B cell (primary cell): ENCODE results near the gene OLFML1. TPM values are rescaled to one million over a fixed set of nuclear protein-coding genes. Genes with fewer than 3 reads are reported as not detected.

Experiments used
- ATAC-seq: fragments of 200-7000 bp; cut with Tn5 transposase; one replicate; pipeline ENCODE4 v1.10.0; 2021; ENCODE audit warnings: low read depth, mild to moderate bottlenecking, moderate number of reproducible peaks, moderate library complexity
- CTCF ChIA-PET: fragments of 350-600 bp; sonication (Branson Sonifier 250); formaldehyde crosslinking; loops from one replicate; lab custom pipeline; 2021; ENCODE audit warnings: antibody characterized with exemption, inconsistent platforms; lab: Charles Lee
- POLR2A ChIA-PET: fragments of 350-600 bp; sonication (Branson Sonifier 250); formaldehyde crosslinking; loops from one replicate; lab custom pipeline; 2021; ENCODE audit warnings: antibody characterized with exemption; lab: Charles Lee
- DNase-seq: peaks from one replicate; pipeline ENCODE4 v3.0.0; 2013
- H2AFZ ChIP-seq: 2 replicates; pipeline ENCODE4 v1.6.1; 2012; ENCODE audit warnings: mild to moderate bottlenecking, low read depth, low read length; ENCODE audit not compliant: insufficient read depth, poor library complexity, severe bottlenecking
- H3K27ac ChIP-seq, 2 donors: 1 replicate in 1 of 2; 2 replicates in 1 of 2; pipeline ENCODE4 v1.5.1; 2012 to 2013; ENCODE audit warnings: low read length in 2 of 2, mild to moderate bottlenecking in 2 of 2, moderate library complexity in 1 of 2
- H3K27me3 ChIP-seq, 4 experiments: fragments of 200-600 bp in 1 of 4; sonication (generic) in 1 of 4; replicated peaks in 1 of 4; 1 replicate in 2 of 4; 2 replicates in 2 of 4; pipeline versions ENCODE4 v1.6.1 to v1.7.0; 2013 to 2016; ENCODE audit warnings: low read length in 3 of 4, mild to moderate bottlenecking in 2 of 4, mixed read lengths in 1 of 4, moderate library complexity in 1 of 4; ENCODE audit not compliant: insufficient read depth in 4 of 4, control insufficient read depth in 3 of 4; ENCODE audit errors: control extremely low read depth in 1 of 4
- H3K36me3 ChIP-seq, 2 experiments: replicated peaks in 1 of 2; 1 replicate in 1 of 2; 2 replicates in 1 of 2; pipeline versions ENCODE4 v1.6.1 to v1.7.1; 2013; ENCODE audit warnings: low read length in 1 of 2; ENCODE audit not compliant: insufficient read depth in 2 of 2, control insufficient read depth in 1 of 2; ENCODE audit errors: control extremely low read depth in 1 of 2, extremely low read depth in 1 of 2
- H3K4me1 ChIP-seq, 2 donors: fragments of 200-600 bp in 1 of 2; sonication (generic) in 1 of 2; 1 replicate in 1 of 2; 2 replicates in 1 of 2; pipeline versions ENCODE4 v1.5.1 to v1.6.1; 2013 to 2017; ENCODE audit warnings: low read length in 2 of 2; ENCODE audit not compliant: control insufficient read depth in 2 of 2, insufficient read depth in 2 of 2
- H3K4me2 ChIP-seq: replicated peaks from 2 replicates; pipeline ENCODE3; 2012; ENCODE audit warnings: mild to moderate bottlenecking, low read depth, low read length; ENCODE audit not compliant: poor library complexity, severe bottlenecking
- H3K4me3 ChIP-seq, 5 experiments: fragments of 200-600 bp in 1 of 5; sonication (generic) in 1 of 5; 1 replicate in 3 of 5; 2 replicates in 2 of 5; pipeline versions ENCODE4 v1.5.1 to v1.7.0; 2011 to 2016; ENCODE audit warnings: low read length in 4 of 5, mild to moderate bottlenecking in 4 of 5, low read depth in 2 of 5, control low read depth in 1 of 5, moderate library complexity in 1 of 5; ENCODE audit not compliant: insufficient read depth in 1 of 5; ENCODE audit errors: control extremely low read depth in 1 of 5, extremely low read depth in 1 of 5
- H3K79me2 ChIP-seq: fragments of 200-600 bp; sonication (generic); one replicate; pipeline ENCODE4 v1.6.0; 2016; ENCODE audit warnings: low read length; ENCODE audit not compliant: control insufficient read depth, insufficient read depth
- H3K9ac ChIP-seq: fragments of 200-600 bp; sonication (generic); 2 replicates; pipeline ENCODE4 v1.6.1; 2017; ENCODE audit warnings: mild to moderate bottlenecking, low read length, moderate library complexity
- H3K9me3 ChIP-seq, 3 donors: one replicate each; pipeline versions ENCODE4 v1.6.1 to v1.7.1; 2013; ENCODE audit warnings: low read length in 2 of 3; ENCODE audit not compliant: control insufficient read depth in 2 of 3, insufficient read depth in 1 of 3; ENCODE audit errors: control extremely low read depth in 1 of 3
- H4K20me1 ChIP-seq: 2 replicates; pipeline ENCODE4 v1.6.0; 2012; ENCODE audit warnings: mild to moderate bottlenecking, low read length; ENCODE audit not compliant: insufficient read depth, control insufficient read depth, poor library complexity, severe bottlenecking
- H3K27ac Mint-ChIP-seq: one replicate; pipeline ENCODE4 v1.8.0; 2021; ENCODE audit warnings: mixed read lengths
- H3K27me3 Mint-ChIP-seq: one replicate; pipeline ENCODE4 v1.8.0; 2021; ENCODE audit warnings: mixed read lengths
- H3K4me1 Mint-ChIP-seq: one replicate; pipeline ENCODE4 v1.8.0; 2021; ENCODE audit warnings: mixed read lengths
- H3K4me3 Mint-ChIP-seq: one replicate; pipeline ENCODE4 v1.8.0; 2021; ENCODE audit warnings: mixed read lengths
- H3K9me3 Mint-ChIP-seq: one replicate; pipeline ENCODE4 v1.8.0; 2022; ENCODE audit warnings: mixed read lengths; ENCODE audit not compliant: insufficient read depth
- CTCF ChIP-seq: fragments of 200-600 bp; IDR thresholded peaks from one replicate; pipeline ENCODE4 v1.8.0; 2022; ENCODE audit warnings: antibody characterized with exemption, mild to moderate bottlenecking
- EZH2 ChIP-seq: IDR thresholded peaks from 2 replicates; pipeline ENCODE4 v1.6.1; 2012; ENCODE audit warnings: borderline replicate concordance, low read depth, mild to moderate bottlenecking, moderate library complexity, low read length; ENCODE audit not compliant: insufficient read depth, poor library complexity, severe bottlenecking
- WGBS: methylation state at CpG from one replicate; pipeline ENCODE4 v1.1.5; 2013; ENCODE audit warnings: missing lambda C conversion rate; ENCODE audit not compliant: insufficient coverage; 5-methylcytosine and 5-hydroxymethylcytosine counted together
- intact Hi-C: fragments of 100-400 bp; cut with micrococcal nuclease; formaldehyde crosslinking; loops from one replicate; pipeline ENCODE4 v1.10.0; 2022
- polyA plus RNA-seq: library from polyadenylated mRNA; depleted of rRNA; stranded (reverse); fragments of >200 nt; gene quantifications from 2 replicates; pipeline ENCODE4 v1.2.3, GENCODE V29; 2012
- total RNA-seq, 2 donors: library from RNA; stranded (reverse); fragments of 120-200 nt in 1 of 2; gene quantifications; 1 replicate in 1 of 2; 2 replicates in 1 of 2; pipeline versions ENCODE4 v1.2.3 to v1.2.4, GENCODE V29; 2013 to 2022

The OLFML1 gene
- total and polyA plus RNA-seq, 2 donors (not counting 1 experiment from before 2014, with no cell fraction given), result not detected

- no peaks in the 10 kb centered on the region for H3K27me3 Mint-ChIP-seq
- no peak overlapping the region for H2AFZ ChIP-seq
- no peak overlapping the region for H3K27ac Mint-ChIP-seq
- H3K27ac ChIP-seq, result no peak overlapping the region
- intact Hi-C loops, result no loop called here
- H4K20me1 ChIP-seq, result peaks cover 43% of the 10 kb centered on the region
- peaks cover 90% of the 10 kb centered on the region for H3K4me1 Mint-ChIP-seq
- H3K4me3 Mint-ChIP-seq, result no peak overlapping the region
- peaks cover 35 to 48% of the 10 kb centered on the region in 2 donors for H3K4me1 ChIP-seq
- H3K9ac ChIP-seq, result no peak overlapping the region
- no peak overlapping the region for H3K4me3 ChIP-seq
- no peaks in the 10 kb centered on the region for H3K9me3 Mint-ChIP-seq
- peaks cover 97% of the 10 kb centered on the region for H3K79me2 ChIP-seq
- no peak for TF ChIP-seq CTCF
- no peak for TF ChIP-seq EZH2
- 77% methylated on average over 5 of the region's 8 CpGs for WGBS
- H3K36me3 ChIP-seq, result peaks cover 0 to 6% of the 10 kb centered on the region in 2 experiments
- DNase-seq (no peak), ATAC-seq (no peak)
- ChIA-PET CTCF (interaction anchor here (1.2 to 1.9 kb wide), 3 partner anchors 11 to 91 kb away, joined by 5 to 12 read pairs (median 9); partner anchors contain the start of gene PPFIBP2), POLR2A (interaction anchor here (2.0 kb wide), 1 partner anchor 12 kb away, joined by 6 read pairs; no protein-coding TSS in a partner anchor)
- H3K9me3 ChIP-seq, result peaks cover 0 to 7% (median 0%) of the 10 kb centered on the region in 3 donors
- H3K27me3 ChIP-seq, result no peaks in the 10 kb centered on the region
- H3K4me2 ChIP-seq, result no peak overlapping the region
Observed at GRCh38 chr11:7532405-7533145, 47.3 kb downstream of the OLFML1 start.
